ENCODE data around the gene FSTL3. TPM values are rescaled to one million over a fixed set of nuclear protein-coding genes. Genes with fewer than 3 reads are reported as not detected.
A peak's percentile ranks its signal among the peaks of the same experiment; 100 is the strongest.

The FSTL3 gene
- total and polyA plus RNA-seq, 2 of the 13 experiments (the other 11 are each of a cell fraction or from before 2014, with no cell fraction given), result 13.5 to 15.6 TPM

- TF ChIP-seq ZNF83 (CRISPR knock-in tag; IDR thresholded peaks at IDR 0.05; ENCODE audit: borderline replicate concordance) (no peak), ZNF703 (CRISPR knock-in tag; IDR thresholded peaks at IDR 0.05; ENCODE audit: borderline replicate concordance) (no peak), ZNF687 (CRISPR knock-in tag; IDR thresholded peaks at IDR 0.05) (peak; percentile 49), HNRNPK (IDR thresholded peaks at IDR 0.05; ENCODE audit: low read depth, low read length, poor library complexity, severe bottlenecking) (no peak), ZNF512 (CRISPR knock-in tag; IDR thresholded peaks at IDR 0.05) (no peak), RCOR2 (CRISPR knock-in tag; IDR thresholded peaks at IDR 0.05) (no peak), TP53 (CRISPR knock-in tag; conservative IDR thresholded peaks at IDR 0.05) (no peak), ZNF570 (CRISPR knock-in tag; IDR thresholded peaks at IDR 0.05; ENCODE audit: borderline replicate concordance) (no peak), XBP1 (CRISPR knock-in tag; IDR thresholded peaks at IDR 0.05) (no peak), ZNF3 (CRISPR knock-in tag; IDR thresholded peaks at IDR 0.05) (no peak), ZMAT3 (CRISPR knock-in tag; conservative IDR thresholded peaks at IDR 0.05) (no peak), ZNF562 (CRISPR knock-in tag; IDR thresholded peaks at IDR 0.05; ENCODE audit: borderline replicate concordance) (no peak), ZNF501 (CRISPR knock-in tag; IDR thresholded peaks at IDR 0.05) (no peak), ZBTB44 (CRISPR knock-in tag; IDR thresholded peaks at IDR 0.05) (no peak), RARA (CRISPR knock-in tag; IDR thresholded peaks at IDR 0.05) (no peak), CBX1 (IDR thresholded peaks at IDR 0.05; ENCODE audit: low read depth) (no peak), ZC3H4 (CRISPR knock-in tag; IDR thresholded peaks at IDR 0.05; ENCODE audit: borderline replicate concordance) (no peak), CREB1 (IDR thresholded peaks at IDR 0.05) (no peak), CREB1 (CRISPR knock-in tag; IDR thresholded peaks at IDR 0.05) (no peak), HMGXB3 (CRISPR knock-in tag; IDR thresholded peaks at IDR 0.05; ENCODE audit: borderline replicate concordance) (no peak)
Observed at GRCh38 chr19:670609-671075, 5.5 kb upstream of the FSTL3 start (continued).

All from HepG2 (cell line).